Limb (tissue), 2 donors: ENCODE measurements around the gene ATG4B.

Experiments used
- DNase-seq, 2 donors: peaks; one replicate each; pipeline ENCODE4 v3.0.0-alpha.2; 2016; ENCODE audit errors: extremely low spot score in 2 of 2

ATG4B gene

DNA sequence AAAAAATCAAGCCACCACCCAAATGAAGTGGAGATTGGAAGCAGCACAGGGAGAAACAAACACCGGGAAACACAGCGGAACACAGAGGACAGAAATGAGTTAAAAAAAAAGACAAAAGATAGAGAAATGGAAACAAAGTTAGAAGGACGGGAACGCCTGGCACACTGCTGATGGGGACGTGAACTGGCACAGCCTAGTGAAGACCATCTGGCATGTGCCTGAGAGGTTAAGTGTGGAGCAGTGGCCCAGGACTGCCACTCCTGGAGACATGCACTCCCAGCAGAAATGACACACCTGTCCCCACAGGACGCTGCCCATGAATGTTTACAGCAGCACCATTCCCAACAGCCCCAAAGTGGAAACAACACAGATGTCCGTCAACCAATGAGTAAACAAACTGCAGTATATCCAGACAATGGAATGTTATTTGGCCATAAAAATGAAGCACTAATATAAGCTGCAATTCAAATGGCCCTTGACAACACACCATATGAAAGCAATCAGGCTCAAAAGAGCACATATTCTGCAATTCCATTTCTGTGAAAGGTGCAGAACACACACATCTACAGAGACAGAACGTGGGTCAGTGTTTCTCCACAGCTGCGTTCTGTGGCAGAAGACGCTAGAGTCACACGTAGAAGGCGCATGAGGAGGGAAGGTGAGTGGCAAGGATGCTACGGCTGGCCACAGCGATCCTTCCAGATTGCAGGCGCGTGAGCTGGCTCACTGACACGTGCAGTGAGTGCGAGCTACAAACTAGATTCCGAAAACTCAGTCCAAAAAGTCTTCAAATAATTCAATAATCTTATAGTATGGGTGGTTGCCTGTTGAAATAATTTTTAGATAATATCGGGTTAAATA is 25.1 kb upstream of the ATG4B start:
- DNase-seq = no peak

DNA sequence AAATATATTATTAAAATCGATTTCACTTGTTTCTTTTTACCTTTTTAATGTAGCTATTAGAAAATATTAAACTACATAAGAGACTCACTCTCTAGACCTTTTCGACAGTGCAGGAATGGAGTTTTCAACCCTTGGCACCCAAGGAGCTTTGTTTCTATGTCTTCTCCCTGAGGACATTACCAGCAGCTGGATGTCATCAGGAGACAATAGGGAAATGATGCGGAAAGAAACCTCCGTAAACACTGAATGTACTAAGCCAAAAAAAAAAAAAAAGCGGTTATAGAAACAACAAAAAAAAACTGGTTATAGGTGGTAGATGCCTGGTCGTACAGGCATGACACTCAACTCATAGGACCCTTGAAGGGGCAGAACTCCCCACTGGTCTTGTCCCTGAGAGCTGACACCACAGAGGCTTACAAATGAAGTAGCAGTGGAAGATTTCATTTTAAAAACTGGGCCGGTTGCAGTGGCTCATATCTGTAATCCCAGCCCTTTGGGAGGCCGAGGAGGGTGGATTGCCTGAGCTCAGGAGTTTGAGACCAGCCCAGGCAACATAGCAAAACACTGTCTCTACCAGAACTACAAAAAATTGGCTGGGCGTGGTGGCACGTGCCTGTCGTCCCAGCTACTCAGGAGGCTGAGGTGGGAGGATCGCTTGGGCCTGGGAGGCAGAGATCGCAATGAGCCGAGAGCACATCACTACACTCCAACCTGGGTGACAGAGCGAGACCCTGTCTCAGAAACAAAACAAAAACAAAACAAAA is 24.3 kb upstream of the ATG4B start:
- DNase-seq = no peak

DNA sequence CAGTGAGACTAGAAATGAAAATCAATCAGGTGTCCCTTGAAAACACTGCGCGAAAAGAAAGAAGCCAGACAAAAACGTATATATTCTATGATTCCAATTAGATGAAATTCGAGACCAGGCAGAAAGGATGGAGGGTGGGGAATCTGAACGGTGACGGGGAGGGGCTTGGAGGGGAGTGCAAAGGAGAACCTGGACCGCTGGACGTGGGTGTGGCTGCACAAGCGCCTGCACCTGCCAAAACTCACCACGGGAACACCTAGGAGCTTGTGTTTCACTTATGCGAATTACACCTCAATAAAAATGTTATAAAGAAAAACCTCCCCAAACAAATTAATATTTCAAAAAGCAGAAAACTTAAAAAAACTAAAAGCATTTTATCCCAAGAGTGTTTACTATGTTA is 22.5 kb upstream of the ATG4B start:
- DNase-seq = no peak

DNA sequence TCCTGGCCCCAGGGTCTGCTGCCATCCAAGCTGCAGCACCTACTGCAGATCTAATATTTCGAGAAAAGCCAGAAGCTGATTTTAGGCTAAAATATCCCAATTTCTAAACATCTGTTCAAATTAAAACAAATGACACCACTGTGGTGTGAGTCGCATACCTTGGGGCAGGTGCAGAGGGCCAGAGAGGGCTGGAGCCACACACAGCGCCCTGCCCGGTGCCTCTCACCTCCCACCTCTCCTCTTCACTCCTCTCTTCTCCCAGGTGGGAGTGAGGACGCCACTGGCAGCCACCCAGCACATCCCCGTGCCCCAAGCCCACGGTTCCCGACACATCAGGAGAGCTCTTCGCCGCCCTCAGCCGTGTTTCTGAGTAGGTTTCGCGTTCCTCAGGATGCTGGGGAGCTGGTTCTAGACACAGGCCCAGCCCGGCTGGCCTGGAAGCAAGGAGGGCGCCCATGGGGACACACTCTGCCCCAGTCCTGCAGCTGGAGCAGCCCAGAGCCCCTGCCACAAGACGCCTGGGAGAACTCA is 21.9 kb upstream of the ATG4B start:
- no peak for DNase-seq

DNA sequence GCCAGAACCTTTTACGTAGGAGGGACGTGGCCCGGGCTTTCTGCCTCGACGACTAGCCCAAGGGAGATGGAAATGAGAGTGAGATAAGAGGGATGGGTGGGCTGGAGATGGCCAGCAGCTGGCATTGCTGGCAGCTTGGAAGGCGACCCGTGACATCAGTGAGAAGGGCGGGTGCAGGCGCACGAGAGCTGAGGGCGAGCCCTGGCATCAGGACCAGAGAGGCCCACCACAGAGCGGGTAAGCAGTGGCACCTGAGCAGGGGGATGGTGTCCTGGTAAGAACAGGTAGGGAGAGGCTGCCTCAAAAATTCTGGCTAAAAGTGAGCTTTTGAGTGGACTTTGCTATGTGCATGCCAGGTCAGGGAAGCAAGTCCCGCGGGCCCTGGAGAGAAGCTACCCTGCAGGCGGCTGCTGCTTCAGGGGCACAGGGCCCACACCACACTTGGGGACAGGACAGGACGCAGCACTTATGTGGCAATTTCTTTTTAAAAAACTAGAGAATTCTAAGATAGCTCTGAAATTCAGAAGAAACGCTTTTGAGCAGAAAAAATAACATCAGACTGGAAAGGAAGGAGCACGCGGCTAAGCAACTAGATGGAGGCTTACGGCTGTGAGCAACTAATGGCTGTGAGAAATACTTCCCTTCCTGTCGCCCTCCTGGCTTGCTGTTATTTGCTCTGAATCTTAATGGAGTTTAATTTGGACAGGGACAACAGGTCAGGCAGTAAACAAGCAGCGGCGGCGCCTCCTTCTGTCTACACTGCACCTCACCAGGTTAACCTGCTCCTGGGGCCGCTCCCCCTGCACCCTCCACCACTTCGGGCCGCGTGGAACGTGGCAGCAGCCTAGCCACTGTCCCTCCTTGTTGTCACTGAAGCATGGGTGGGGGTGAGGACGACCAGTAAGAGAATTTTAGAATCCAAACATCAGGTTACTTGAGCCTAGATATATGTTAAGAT is 21.0 kb upstream of the ATG4B start:
- no peak for DNase-seq

DNA sequence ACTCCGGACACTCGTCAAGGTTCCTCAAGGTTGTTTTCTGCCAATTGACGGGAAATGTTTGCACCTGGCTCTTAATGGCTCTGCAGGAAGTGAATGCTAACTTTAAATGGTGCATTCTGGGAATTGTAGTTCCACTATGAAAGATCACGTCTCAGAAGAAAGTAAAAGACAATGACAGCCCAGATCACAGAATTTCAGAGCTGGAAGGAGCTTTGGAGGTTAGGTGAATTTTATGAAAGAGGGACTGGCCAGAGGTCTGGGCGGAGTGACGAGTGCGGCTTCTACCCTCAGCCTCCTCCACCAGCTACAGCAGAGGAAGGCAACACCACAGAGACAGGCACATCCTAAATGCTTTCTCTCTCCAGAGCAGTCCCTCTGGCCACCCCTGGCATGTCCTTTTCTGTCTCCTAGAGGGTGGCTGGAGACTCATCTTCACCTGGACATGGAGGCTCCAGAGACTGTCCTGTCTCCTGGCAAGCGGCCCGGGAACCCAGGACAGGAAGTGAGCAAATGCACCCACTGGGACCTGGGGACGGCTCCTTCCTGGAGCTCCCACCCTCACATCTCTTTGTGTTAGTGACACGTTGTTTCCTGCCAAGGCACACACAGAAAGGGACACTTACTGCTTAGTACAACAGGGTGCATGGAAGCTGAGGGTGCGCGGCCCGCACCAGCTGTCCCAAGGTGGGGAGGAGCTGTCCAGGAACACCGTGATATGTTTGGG is 19.9 kb upstream of the ATG4B start:
- DNase-seq = no peak

DNA sequence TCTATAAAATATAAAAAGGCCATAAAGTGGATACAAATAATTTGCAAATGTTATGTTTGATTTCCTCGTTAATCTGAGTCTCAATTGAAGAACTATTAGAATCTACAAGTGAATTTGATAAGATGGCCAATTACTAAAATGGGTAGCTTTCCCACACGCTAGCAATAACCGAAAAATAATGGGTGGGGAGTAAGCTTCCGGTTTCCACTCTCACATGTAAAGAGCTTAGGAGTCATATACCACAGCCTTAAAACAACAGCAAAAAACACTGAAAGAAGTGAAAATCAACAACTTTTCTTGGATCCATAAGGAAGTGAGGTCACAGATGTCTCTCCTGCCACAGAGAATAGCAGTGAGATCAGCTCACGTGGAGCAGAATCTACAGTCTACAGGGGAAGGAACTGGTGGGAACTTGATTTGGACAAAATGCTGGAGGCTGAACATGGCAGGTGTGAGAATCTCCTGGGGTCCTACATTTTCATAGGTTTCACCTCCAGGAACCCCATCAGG is 19.1 kb upstream of the ATG4B start:
- DNase-seq = no peak

DNA sequence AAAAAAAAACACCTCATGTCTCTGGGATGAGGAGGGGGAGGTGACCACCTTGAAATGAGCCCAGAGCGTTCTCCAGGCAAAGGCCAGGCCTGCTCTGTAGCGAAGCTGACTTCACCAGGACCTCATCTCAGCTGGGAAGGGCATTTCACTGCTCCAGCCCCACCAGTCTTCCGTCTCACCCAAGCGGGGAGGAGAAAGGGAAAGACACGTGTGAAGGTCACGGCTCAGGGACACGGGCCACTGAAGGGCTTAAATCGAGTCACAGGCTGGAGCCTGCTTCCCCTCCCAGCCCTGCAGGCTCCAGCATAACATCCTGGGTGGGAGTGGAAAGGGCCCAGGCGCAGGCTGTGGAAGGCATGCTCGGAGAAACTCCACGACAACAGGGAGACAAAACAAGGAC is 18.7 kb upstream of the ATG4B start:
- DNase-seq = no peak

DNA sequence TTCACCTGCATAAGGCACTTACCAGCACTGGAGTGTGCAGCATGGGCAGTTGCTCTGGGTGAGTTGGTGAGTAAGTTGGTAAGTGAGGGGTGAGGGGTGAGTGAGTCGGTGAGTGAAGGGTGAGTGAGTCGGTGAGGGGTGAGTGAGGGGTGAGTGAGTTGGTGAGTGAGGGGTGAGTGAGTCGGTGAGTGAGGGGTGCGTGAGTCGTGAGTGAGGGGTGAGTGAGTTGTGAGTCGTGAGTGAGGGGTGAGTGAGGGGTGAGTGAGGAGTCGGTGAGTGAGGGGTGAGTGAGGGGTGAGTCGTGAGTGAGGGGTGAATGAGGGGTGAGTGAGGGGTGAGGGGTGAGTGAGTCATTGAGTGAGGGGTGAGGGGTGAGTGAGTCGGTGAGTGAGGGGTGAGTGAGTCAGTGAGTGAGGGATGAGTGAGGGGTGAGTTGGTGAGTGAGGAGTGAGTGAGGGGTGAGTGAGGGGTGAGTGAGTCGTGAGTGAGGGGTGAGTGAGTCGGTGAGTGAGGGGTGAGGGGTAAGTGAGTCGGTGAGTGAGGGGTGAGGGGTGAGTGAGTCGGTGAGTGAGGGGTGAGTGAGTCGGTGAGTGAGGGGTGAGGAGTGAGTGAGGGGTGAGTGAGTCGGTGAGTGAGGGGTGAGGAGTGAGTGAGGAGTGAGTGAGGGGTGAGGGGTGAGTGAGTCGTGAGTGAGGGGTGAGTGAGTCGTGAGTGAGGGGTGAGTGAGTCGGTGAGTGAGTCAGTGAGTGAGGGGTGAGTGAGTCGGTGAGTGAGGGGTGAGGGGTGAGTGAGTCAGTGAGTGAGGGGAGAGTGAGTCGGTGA is 17.7 kb upstream of the ATG4B start:
- DNase-seq = no peak

DNA sequence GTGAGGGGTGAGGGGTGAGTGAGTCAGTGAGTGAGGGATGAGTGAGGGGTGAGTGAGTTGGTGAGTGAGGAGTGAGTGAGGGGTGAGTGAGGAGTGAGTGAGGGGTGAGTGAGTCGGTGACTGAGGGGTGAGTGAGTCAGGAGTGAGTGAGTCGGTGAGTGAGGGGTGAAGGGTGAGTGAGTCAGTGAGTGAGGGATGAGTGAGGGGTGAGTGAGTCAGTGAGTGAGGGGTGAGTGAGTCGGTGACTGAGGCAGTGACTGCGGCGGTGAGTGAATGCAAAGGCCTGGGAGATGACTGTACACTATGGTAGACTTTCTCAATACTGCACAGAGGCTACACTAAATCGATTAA is 17.1 kb upstream of the ATG4B start:
- DNase-seq = no peak

DNA sequence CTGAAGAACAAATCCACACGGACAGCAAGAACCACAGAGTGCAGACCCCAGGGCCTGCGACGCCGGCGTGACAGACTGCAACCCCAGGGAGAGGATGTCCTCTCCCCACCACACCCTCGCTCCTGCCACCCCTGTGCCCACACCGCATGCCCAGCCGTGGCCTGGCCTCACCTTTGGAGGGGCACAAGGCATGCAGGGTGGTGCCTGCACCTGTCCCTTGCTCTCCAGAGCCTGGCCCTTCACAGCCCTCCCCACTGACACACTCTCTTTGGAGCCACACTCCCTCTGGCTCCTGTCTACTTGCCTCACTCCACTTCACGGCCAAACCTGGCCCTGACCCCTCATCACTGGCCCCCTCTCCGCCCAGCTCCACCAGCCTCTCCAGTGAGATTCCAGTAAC is 9.8 kb upstream of the ATG4B start:
- no peak for DNase-seq

DNA sequence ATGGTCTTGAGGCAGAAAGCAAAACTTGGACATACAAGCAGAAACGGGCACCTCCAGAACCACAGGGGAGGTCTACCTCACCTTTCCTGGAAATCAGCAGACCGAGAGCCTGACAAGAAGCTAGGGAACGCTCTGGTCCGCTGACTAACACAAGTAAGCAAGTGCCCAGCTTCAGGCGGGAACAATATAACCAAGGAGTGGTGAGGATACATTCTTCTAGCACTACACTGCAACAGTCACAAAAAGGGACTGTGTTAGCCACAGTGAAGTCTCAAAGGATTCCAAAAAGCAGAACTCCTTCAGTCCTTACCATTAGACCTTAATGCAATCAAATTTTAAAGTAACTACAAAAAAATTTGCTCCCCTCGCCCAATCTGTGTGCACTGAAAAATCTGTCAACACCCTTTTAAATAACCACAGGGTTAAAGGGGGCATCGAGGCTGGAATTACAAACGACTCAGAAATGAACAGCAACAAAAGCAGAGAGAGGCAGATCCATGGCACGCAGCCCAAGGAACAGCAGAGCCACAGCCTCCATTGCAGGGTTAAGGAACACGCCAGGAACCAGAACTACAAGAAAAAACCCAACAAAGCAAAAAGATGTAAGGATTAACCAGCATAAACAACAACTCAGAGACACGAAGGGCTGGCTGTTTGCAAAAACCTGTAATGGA is 7.6 kb upstream of the ATG4B start:
- no peak for DNase-seq

DNA sequence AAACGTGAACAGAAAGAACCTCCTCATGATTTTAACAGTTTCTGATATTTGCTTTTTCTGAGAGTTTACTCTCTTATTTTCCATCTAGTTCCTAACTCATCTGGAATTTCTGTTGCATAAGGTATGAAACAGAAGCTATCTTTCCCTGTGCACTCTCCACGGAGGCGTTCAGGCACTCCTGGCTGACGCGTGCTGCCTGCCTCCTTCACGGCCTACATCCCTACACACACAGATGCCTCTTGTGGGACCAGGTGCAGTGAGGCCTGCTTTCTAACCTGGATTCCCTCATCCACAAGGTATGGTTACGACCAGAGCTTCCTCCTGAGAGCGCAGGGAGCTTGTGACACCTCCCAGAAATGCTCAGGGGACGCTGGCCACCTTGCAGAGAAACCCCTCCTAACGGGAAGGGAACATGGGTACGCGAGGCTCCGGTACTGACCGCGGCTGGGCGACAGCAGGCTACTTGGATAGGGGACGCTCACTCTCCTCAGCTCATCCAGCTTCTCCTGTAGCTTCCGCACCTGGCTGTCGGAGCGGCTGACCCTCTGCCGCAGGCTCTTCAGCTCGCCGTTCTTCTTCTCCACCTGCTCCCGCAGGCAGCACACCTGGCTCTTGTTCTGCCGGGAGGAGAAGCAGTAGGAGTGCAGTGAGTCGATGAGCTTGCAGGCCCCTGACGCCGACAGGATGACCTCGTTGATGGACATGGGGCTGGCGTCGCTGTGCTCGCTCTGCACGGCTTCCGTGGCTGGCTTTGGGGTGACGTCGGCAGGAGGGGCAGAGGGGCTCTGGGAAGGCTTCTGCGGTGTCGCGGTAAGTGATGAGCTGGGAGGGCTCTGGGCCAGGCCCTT is 4.8 kb upstream of the ATG4B start:
- DNase-seq = no peak

DNA sequence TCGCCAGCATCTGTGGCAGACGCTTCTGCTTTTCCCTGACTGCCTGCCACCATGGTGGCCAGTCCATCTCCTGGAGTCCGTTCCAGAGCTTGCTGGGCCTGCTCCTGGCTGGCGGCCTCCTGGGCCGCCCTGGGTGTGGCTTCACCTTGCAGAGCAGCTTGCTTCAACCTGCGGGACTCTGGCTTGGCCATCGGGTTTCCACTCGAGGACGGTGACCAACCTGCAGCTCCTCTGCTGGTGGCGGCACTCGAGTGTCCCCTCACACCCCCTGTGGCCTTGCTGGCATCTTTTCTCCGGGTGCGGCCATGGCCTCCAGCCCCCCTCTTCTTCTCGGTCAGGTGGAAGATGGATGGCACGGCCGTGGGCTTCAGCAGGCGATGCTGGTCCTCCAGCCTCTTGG is 3.9 kb upstream of the ATG4B start:
- DNase-seq = no peak

DNA sequence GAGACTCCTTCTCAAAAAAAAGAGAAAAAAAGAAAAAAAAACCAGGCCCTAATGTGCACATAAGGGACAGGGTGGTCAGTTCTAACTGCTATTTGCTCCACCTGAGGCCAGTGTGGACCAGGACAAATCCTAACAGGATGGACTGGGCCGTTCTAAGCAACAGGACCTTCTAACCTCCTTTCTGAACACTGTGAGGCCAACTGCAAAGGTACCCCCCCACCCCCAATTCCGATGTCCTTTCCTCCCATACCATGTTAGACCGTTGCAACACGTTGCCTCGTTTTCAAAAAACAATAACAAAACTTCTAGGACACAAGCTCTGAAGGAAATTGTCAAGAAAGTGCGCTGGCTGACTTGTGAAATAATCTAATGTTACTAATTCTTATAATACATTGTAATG is 1.7 kb upstream of the ATG4B start:
- no peak for DNase-seq

DNA sequence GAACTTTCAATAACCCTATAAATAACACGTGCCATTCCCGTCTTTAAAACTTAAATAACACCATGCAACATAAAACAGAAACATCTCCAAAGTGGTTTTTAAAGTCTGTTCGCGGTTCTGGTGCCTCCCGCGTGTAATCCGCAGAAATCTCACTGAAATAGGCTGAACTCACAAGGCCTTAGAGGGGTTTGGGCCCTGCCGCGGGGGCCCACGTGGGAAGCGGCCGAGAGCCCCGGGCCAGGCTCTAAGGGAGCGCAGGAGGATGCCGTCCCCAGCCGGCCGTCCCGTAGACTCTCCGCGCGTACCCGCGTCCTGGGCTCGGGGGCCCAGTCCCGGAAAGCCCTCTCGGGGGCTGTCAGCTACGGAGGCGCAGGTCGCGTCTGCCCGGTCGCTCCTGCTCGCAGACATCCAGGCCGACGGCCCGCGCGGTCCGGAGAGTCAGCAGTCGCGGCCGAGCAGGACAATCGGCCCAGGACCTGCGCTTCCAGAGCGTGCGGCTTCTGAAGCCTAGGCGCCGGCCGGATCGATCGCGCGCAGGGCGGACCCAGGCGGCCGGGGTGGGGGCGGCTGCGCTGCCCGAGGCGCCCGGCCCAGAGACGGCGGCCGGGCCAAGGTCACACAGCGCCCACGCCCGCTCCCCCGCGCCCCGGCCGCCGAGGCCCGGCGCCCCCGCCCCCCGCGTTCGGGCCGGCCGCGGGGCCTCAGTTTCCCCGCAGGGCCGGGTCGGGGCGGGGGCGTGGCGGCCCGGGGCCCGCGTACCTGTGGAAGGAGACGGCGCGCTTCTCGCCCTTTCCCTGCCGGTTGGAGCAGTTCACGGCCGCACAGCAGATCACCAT is 1.1 kb upstream of the ATG4B start:
- peak in 1 of 2 donors; percentile 60 for DNase-seq
